Activated naive CD8-positive, alpha-beta T cell treated with anti-CD3 and anti-CD28 coated beads, Interleukin-2, amount 50 U/mL, for 24 hours (primary cell): ENCODE results near the gene FLRT2.

Source experiments
- ATAC-seq: fragments of 150-1000 bp; cut with Tn5 transposase; one replicate; pipeline ENCODE4 v1.10.0; 2021
- DNase-seq: peaks from one replicate; pipeline ENCODE4 v3.0.0; 2021
- H3K27ac Mint-ChIP-seq: one replicate; pipeline ENCODE4 v1.8.0; 2021; ENCODE audit warnings: mild to moderate bottlenecking, mixed read lengths
- H3K27me3 Mint-ChIP-seq: one replicate; pipeline ENCODE4 v1.8.0; 2021; ENCODE audit warnings: mixed read lengths
- H3K36me3 Mint-ChIP-seq: one replicate; pipeline ENCODE4 v1.8.0; 2021; ENCODE audit warnings: low read depth, mixed read lengths
- H3K4me1 Mint-ChIP-seq: one replicate; pipeline ENCODE4 v1.8.0; 2021; ENCODE audit warnings: mixed read lengths
- H3K4me3 Mint-ChIP-seq: one replicate; pipeline ENCODE4 v1.8.0; 2021; ENCODE audit warnings: mild to moderate bottlenecking, moderate library complexity, mixed read lengths
- H3K9me3 Mint-ChIP-seq: one replicate; pipeline ENCODE4 v1.8.0; 2021; ENCODE audit warnings: mixed read lengths

The FLRT2 gene

GRCh38 chr14:85607651-85608081 is 77.7 kb downstream of the FLRT2 start:
- no peak for DNase-seq
- Mint-ChIP-seq H3K27ac (no peak overlapping the region), H3K4me3 (no peak overlapping the region), H3K27me3 (peaks cover 2% of the 10 kb centered on the region), H3K36me3 (no peaks in the 10 kb centered on the region), H3K9me3 (peaks cover 4% of the 10 kb centered on the region), H3K4me1 (no peaks in the 10 kb centered on the region)
- ATAC-seq: no peak

- H3K4me1 Mint-ChIP-seq: no peaks in the 10 kb centered on the region
- H3K27me3 Mint-ChIP-seq: peaks cover 2% of the 10 kb centered on the region
- no peak for DNase-seq
- no peak overlapping the region for H3K27ac Mint-ChIP-seq
- no peaks in the 10 kb centered on the region for H3K36me3 Mint-ChIP-seq
- no peak for ATAC-seq
- peaks cover 4% of the 10 kb centered on the region for H3K9me3 Mint-ChIP-seq
- no peak overlapping the region for H3K4me3 Mint-ChIP-seq
These were observed 83.6 kb downstream of the FLRT2 start for GRCh38 chr14:85613496-85613895.

GRCh38 chr14:85616386-85616885 is 86.5 kb downstream of the FLRT2 start:
- DNase-seq: no peak
- ATAC-seq: no peak
- Mint-ChIP-seq H3K4me3 (no peak overlapping the region), H3K4me1 (no peaks in the 10 kb centered on the region), H3K36me3 (no peaks in the 10 kb centered on the region), H3K9me3 (peaks cover 4% of the 10 kb centered on the region), H3K27me3 (peaks cover 2% of the 10 kb centered on the region), H3K27ac (no peak overlapping the region)

- ATAC-seq: no peak
- Mint-ChIP-seq H3K27me3 (no peaks in the 10 kb centered on the region), H3K27ac (no peak overlapping the region), H3K36me3 (no peaks in the 10 kb centered on the region), H3K4me1 (no peaks in the 10 kb centered on the region), H3K9me3 (no peaks in the 10 kb centered on the region), H3K4me3 (no peak overlapping the region)
- no peak for DNase-seq
These were observed 86.9 kb downstream of the FLRT2 start for GRCh38 chr14:85616886-85617285.

- no peak for DNase-seq
- ATAC-seq: no peak
- Mint-ChIP-seq H3K9me3 (no peaks in the 10 kb centered on the region), H3K4me1 (no peaks in the 10 kb centered on the region), H3K36me3 (no peaks in the 10 kb centered on the region), H3K27ac (no peak overlapping the region), H3K27me3 (no peaks in the 10 kb centered on the region), H3K4me3 (no peak overlapping the region)
These were observed 87.8 kb downstream of the FLRT2 start for GRCh38 chr14:85617791-85618190.

GRCh38 chr14:85618390-85618789 is 88.4 kb downstream of the FLRT2 start:
- no peak overlapping the region for H3K27ac Mint-ChIP-seq
- no peaks in the 10 kb centered on the region for H3K9me3 Mint-ChIP-seq
- ATAC-seq (no peak), DNase-seq (no peak)
- no peaks in the 10 kb centered on the region for H3K4me1 Mint-ChIP-seq
- H3K36me3 Mint-ChIP-seq: no peaks in the 10 kb centered on the region
- H3K4me3 Mint-ChIP-seq: no peak overlapping the region
- no peaks in the 10 kb centered on the region for H3K27me3 Mint-ChIP-seq

GRCh38 chr14:85618978-85619377 is 89.0 kb downstream of the FLRT2 start:
- no peaks in the 10 kb centered on the region for H3K27me3 Mint-ChIP-seq
- no peak overlapping the region for H3K27ac Mint-ChIP-seq
- no peak overlapping the region for H3K4me3 Mint-ChIP-seq
- no peaks in the 10 kb centered on the region for H3K36me3 Mint-ChIP-seq
- H3K4me1 Mint-ChIP-seq: no peaks in the 10 kb centered on the region
- DNase-seq (no peak), ATAC-seq (no peak)
- H3K9me3 Mint-ChIP-seq: no peaks in the 10 kb centered on the region

GRCh38 chr14:85619851-85620250 is 89.9 kb downstream of the FLRT2 start:
- Mint-ChIP-seq H3K27me3 (no peaks in the 10 kb centered on the region), H3K36me3 (no peaks in the 10 kb centered on the region), H3K27ac (no peak overlapping the region), H3K4me3 (no peak overlapping the region), H3K9me3 (no peaks in the 10 kb centered on the region), H3K4me1 (no peaks in the 10 kb centered on the region)
- DNase-seq: no peak
- no peak for ATAC-seq

GRCh38 chr14:85620947-85621346 is 91.0 kb downstream of the FLRT2 start:
- no peaks in the 10 kb centered on the region for H3K27me3 Mint-ChIP-seq
- ATAC-seq: no peak
- no peaks in the 10 kb centered on the region for H3K4me1 Mint-ChIP-seq
- H3K9me3 Mint-ChIP-seq: no peaks in the 10 kb centered on the region
- H3K4me3 Mint-ChIP-seq: no peak overlapping the region
- DNase-seq: no peak
- H3K27ac Mint-ChIP-seq: no peak overlapping the region
- no peaks in the 10 kb centered on the region for H3K36me3 Mint-ChIP-seq

- Mint-ChIP-seq H3K9me3 (no peaks in the 10 kb centered on the region), H3K4me3 (no peak overlapping the region), H3K27me3 (no peaks in the 10 kb centered on the region), H3K4me1 (no peaks in the 10 kb centered on the region), H3K27ac (no peak overlapping the region), H3K36me3 (no peaks in the 10 kb centered on the region)
- DNase-seq (no peak), ATAC-seq (no peak)
These were observed 92.2 kb downstream of the FLRT2 start for GRCh38 chr14:85622106-85622505.

GRCh38 chr14:85622986-85623685 is 93.2 kb downstream of the FLRT2 start:
- Mint-ChIP-seq H3K36me3 (no peaks in the 10 kb centered on the region), H3K4me3 (no peak overlapping the region), H3K4me1 (no peaks in the 10 kb centered on the region), H3K27ac (no peak overlapping the region), H3K27me3 (no peaks in the 10 kb centered on the region), H3K9me3 (no peaks in the 10 kb centered on the region)
- DNase-seq (no peak), ATAC-seq (no peak)

GRCh38 chr14:85625925-85626585 is 96.1 kb downstream of the FLRT2 start:
- no peak for ATAC-seq
- Mint-ChIP-seq H3K9me3 (no peaks in the 10 kb centered on the region), H3K4me3 (no peak overlapping the region), H3K4me1 (no peaks in the 10 kb centered on the region), H3K36me3 (no peaks in the 10 kb centered on the region), H3K27me3 (no peaks in the 10 kb centered on the region), H3K27ac (no peak overlapping the region)
- no peak for DNase-seq

GRCh38 chr14:85634205-85634604 is 104.3 kb downstream of the FLRT2 start:
- Mint-ChIP-seq H3K4me1 (no peaks in the 10 kb centered on the region), H3K4me3 (no peak overlapping the region), H3K36me3 (no peaks in the 10 kb centered on the region), H3K27ac (no peak overlapping the region), H3K9me3 (no peaks in the 10 kb centered on the region), H3K27me3 (no peaks in the 10 kb centered on the region)
- DNase-seq (no peak), ATAC-seq (no peak)

GRCh38 chr14:85644211-85644610 is 114.3 kb downstream of the FLRT2 start:
- no peak overlapping the region for H3K27ac Mint-ChIP-seq

GRCh38 chr14:85653029-85653428 is 123.1 kb downstream of the FLRT2 start:
- no peak overlapping the region for H3K27ac Mint-ChIP-seq
- ATAC-seq (no peak), DNase-seq (no peak)
- no peak overlapping the region for H3K4me3 Mint-ChIP-seq
- H3K4me1 Mint-ChIP-seq: no peaks in the 10 kb centered on the region
- H3K36me3 Mint-ChIP-seq: no peaks in the 10 kb centered on the region
- peaks cover 1% of the 10 kb centered on the region for H3K27me3 Mint-ChIP-seq
- no peaks in the 10 kb centered on the region for H3K9me3 Mint-ChIP-seq

More at GRCh38 chr14:85644211-85644610, 114.3 kb downstream of the FLRT2 start:
- Mint-ChIP-seq H3K9me3 (no peaks in the 10 kb centered on the region), H3K27me3 (no peaks in the 10 kb centered on the region), H3K4me1 (no peaks in the 10 kb centered on the region), H3K4me3 (no peak overlapping the region), H3K36me3 (no peaks in the 10 kb centered on the region)
- ATAC-seq (no peak), DNase-seq (no peak)
